HG03196 (cell line): ENCODE measurements around the gene ETV1.

ENCODE experiments used
- ATAC-seq: cut with Tn5 transposase; IDR thresholded peaks from one replicate; pipeline ENCODE4 v1.9.1; 2021; ENCODE audit not compliant: unreplicated experiment

Gene ETV1

DNA sequence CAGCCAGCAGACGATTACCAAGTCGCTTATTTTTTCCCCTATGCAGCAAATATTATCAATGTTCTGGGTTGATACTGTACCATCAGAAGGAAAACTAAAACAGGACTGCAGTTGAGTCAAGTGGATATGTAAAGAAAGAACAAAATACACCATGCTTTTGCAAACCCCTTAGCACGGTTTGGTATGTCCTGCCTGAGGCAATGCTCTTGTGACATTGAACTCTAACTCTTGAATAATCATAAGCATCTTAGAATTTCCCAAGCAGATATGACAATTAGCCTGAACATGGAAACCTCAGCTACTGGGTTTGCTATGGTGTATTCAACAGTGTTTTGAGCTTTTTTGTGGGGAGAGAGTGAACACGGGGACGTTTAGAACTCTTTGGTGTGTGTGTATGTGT is 107.4 kb downstream of the ETV1 start:
- no peak for ATAC-seq

DNA sequence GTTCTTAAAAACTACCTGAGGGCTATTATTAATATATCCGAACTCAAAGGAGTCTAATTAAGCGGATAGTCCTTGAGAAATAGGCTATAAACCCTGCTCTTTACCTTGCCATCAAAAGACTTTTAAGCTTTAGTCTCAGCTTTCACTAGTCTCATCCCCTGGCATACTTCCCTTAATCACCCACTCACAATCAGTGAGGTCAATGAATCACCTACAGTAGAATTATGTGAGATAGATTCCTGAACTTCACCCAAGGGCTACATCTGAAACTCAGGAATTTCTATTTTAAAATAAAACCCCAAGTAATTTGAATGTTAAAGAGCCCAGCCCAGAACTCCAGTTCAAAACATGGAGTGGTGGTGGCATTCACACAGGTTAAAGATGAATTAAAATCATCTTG is 108.7 kb downstream of the ETV1 start:
- ATAC-seq: no peak

DNA sequence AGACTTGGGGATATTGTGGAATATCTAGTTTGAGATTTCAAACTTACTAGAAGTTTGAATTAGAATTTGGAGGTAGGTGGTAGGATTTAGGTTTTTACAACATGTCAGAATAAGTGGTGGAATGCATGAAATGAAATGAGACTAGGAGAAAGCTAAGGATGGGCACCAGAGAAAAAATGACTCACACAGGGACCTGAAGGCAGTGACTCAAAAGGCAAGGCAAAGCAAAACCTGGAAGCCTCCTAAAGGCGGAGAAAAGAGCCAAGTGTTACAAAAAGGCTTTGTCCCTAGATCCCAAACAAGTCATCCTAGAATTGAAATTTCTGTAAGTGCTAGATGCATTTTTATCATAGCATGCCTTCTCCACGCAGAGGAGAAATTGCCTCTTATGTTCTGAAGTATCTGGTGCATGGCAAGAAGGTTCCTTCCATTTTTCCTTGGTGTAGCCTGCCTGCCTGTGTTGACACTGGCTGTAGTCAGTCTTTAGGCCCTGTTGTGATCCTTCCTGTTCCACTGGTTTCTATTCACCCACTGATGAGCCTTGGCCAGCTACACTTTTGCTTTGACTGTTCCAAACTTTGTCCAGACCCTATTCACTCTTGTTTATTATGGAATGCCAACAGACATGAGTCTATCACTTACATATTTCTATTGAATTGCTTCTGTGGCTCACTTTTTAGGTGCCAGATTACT is 109.3 kb downstream of the ETV1 start:
- no peak for ATAC-seq

DNA sequence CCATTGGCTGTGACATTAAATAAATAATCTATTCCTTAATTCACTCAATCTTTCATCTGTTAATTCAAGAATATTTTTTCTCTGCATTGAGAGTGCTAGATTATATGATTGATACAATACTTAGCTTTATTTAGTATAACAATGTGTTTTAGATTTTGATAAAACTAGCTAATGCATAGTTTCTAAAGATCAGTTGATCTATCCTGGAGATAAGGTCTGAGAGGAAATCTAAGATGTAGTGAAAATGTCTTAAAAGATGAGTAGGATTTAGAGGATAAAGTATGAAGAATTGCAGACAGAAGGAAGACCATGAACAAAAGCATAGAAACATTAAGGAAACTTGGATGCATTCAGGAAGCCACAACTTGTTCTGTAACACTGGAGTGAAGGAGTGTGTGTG is 110.3 kb downstream of the ETV1 start:
- no peak for ATAC-seq

- ATAC-seq: no peak
These were observed 111.3 kb downstream of the ETV1 start for GRCh38 chr7:13878154-13878553.

DNA sequence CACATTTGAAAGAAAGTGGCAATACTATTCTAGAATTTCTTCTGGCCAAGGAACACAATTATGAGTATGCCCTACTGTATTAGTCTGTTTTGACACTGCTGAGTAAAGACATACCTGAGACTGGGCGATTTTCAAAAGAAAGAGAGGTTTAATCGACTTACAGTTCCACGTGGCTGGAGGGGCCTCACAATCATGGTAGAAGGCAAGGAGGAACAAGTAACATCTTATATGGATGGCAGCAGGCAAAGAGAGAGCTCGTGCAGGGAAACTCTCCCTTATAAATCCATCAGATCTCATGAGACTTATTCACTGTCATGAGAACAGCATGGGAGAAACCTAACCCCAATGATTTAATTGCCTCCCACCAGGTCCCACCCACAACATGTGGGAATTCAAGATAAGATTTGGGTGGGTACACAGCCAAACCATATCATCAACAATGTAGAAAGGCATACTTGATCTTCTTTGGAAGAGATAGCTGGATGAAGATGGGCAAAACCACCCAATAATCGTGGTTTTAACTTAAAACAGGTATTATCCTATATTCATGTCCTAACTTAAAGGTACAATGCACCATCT is 113.9 kb downstream of the ETV1 start:
- ATAC-seq: no peak

- ATAC-seq: no peak
These were observed 114.7 kb downstream of the ETV1 start for GRCh38 chr7:13874783-13875182.

DNA sequence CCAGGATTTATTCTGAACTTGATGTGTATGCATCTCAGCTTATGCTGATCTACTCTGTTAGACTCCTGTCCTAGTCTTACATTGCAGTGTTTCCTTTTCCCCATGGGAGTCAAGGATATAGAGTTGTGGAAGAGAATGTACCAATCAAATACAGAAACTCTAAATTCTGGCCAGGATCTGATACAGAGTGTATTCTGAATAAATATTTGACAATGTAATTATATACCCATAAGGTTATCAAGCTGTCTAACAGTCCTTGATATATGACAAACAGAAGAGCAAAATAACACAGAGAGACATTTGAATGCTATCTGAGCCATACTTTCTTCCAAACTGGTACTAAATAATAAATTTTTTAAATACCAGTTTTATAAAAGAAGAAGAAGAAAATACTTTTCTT is 116.8 kb downstream of the ETV1 start:
- ATAC-seq: no peak

DNA sequence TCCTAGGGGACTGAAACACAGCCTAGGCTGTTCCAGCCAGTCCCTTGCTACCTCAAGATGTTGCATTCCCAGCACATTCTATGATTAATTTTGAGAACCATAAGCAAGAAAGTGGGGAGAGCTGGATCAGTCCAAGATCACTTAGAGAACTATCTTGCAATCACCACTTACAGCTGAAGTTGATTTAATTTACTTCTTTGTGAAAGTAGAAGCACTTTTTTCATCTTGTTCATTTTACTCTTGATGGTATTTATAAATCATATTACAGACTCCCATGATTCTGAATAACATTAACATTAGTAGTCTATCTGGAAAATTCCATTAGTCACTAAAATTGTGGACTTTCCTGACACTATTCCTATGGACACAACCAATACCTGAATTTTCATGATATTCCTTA is 118.5 kb downstream of the ETV1 start:
- ATAC-seq: no peak

- no peak for ATAC-seq
These were observed 128.7 kb downstream of the ETV1 start for GRCh38 chr7:13860734-13861133.

DNA sequence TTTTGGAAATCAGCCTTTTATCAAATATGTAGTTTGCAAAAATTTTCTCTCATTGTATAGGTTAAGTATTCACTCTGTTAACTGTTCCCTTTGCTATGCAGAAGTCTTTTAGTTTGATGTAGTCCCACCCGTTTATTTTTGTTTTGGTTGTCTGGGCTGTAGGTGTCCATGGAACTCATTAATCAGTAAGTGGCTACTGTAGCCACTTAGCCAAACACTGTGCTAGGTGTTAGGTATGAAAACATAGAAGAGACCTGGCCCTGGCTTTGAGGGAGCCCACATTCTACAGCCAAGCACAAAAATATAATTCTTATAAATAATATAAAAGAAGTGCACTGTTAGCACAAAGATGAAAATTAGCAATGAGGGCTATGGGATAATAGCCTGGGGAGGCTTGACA is 133.5 kb downstream of the ETV1 start:
- no peak for ATAC-seq

GRCh38 chr7:13852281-13852968 is 137.0 kb downstream of the ETV1 start:
- no peak for ATAC-seq

GRCh38 chr7:13851736-13852135 is 137.7 kb downstream of the ETV1 start:
- ATAC-seq: no peak

- ATAC-seq: peak; percentile 99
These were observed 139.2 kb downstream of the ETV1 start for GRCh38 chr7:13850185-13850752.

DNA sequence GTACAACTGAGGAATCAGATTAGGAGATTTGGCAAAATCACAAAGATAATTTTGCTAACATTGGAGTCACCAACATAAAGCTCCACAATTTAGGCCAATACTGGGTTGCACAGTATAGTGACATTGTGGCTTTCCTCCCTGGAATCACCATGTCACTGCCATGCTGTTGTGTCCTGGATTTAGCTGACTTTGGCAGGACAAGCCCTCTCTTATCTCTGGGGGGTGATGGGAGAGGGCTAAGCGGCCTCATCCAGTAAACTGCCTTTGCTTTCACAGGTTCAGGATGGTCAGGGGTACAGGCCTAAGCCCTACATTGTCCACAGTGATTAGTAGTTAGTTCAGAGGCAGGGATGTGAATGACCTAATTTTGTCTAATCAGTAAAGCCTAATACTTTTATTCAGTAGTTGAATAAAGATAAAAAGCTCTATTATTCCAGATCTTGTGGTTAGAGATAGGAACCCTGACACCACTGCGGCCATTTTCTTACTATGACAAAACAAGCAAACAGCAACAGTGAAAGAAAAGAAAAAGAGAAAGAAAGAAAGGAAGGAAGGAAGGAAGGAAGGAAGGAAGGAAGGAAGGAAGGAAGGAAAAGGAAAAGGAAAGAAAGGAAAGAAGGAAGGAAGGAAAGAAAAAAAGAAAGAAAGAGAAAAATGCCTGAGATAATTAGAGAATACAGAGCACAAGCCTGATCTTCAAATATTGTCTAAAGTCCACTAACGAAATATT is 140.1 kb downstream of the ETV1 start:
- no peak for ATAC-seq

DNA sequence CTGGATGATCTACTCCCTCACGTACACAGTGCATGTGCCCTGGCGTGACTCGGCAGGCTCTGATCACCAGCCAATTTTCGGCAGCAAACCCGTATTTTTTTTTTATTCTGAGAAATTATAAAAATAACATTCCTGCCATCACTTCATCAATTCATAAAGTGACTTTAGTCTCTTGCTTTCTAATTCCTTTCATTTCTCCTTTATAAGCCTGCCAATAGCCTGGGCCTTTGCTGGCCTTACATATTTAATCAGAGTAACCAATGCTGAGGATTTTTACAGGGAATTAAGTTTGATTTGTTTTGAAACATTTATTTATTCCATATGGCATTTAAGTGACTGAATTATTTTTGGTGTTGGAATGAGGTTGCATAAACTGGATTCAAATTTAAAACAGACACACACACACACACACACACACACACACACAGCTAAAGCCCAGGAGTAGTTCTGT is 140.8 kb downstream of the ETV1 start:
- ATAC-seq: no peak

- no peak for ATAC-seq
These were observed 143.1 kb downstream of the ETV1 start for GRCh38 chr7:13846386-13846785.

- no peak for ATAC-seq
These were observed 143.9 kb downstream of the ETV1 start for GRCh38 chr7:13845601-13846000.

DNA sequence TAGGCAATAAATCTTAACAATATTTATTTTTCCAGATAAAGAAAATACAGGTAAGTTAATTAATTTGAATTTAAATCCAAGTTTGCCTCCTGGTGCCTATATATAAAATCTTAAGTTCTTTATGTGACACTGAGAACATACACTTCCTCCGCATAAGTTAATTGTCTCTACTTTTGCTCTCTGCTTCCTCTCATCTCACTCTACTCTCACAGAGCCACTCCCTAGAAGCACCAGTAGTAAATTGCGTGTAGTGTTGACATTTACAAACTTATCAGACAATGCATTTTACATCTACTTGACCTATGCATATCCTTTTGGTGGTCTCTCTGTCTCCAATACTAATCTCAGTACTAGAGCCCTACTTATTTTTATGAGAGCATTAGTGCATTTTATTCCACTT is 144.5 kb downstream of the ETV1 start:
- no peak for ATAC-seq

DNA sequence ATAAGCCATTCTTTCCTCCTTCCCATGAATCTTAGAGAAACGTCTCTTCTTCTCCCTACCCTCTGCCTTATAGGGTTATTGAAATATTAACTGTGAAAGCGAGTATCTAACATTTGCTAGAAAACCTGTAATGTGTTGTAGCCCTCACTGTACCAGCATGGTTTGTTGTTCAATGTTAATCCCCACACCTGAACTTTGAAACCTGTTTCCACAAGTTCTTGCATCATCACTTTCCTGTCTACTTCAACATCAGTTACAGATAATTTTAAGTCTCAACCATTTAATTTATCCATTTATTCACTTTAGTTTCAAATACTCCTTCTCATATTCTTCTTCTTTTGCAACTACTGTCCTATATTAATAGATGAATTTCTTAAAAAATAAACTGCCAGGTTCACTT is 148.2 kb downstream of the ETV1 start:
- ATAC-seq: no peak
